ENCODE data around the gene KRT73. TPM values are rescaled to one million over a fixed set of nuclear protein-coding genes. Genes with fewer than 3 reads are reported as not detected.

Gene KRT73
- total and polyA plus RNA-seq, 2 donors (not counting 3 experiments of a cell fraction or from before 2014, with no cell fraction given), result not detected

DNA sequence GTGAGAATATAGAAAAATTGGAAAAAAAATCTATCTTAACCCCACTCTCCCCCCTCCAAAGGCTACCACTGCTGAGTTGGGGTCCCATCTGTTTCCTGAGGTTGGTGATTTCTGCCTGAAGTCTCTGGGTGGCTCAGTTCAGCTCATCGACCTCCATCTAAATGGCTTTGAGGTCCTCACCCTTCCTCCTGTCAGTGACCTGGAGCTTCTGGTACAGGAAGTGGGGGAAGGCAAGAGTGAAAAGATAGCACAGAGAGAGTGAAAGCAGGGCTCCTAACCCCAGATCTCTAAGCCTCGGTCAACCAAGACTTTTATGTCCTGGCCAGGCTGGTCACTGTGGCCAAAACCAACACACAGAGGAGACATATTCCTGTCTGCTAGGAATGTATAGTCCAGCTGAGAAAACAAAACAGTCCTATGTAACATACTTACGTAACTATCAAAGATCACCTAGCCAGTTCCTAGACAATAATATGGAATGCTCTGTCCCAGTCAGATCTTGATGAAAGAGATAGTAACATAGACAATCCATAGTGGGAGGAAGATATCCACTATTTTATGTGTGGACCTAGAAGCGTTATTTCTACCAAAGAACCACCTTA is 12.3 kb upstream of the KRT73 start:
- Histone ChIP-seq H3K9me3 (replicated peaks; ENCODE audit: control insufficient read depth, insufficient read depth, low read length) (no peaks in the 10 kb centered on the region), H3K9me1 (replicated peaks; ENCODE audit: control insufficient read depth, extremely low read depth, insufficient read depth, low read length) (no peaks in the 10 kb centered on the region), H3K4me3 (replicated peaks in 1 of 3; ENCODE audit: insufficient read depth in 1 of 3, low read depth in 1 of 3, low read length in 3 of 3) (no peak overlapping the region), H3K4me1 (ENCODE audit: control insufficient read depth, extremely low read depth, insufficient read depth, low read length) (no peaks in the 10 kb centered on the region), H3K27me3 (ENCODE audit: control insufficient read depth in 2 of 2, insufficient read depth in 2 of 2, low read length in 2 of 2) (peaks cover 7 to 9% of the 10 kb centered on the region in 2 experiments), H3K27ac (ENCODE audit: insufficient read depth, low read depth, low read length) (no peak overlapping the region), H2AFZ (ENCODE audit: low read depth, low read length) (no peak overlapping the region), H3K4me2 (ENCODE audit: insufficient read depth, low read length) (no peak overlapping the region), H3K9ac (replicated peaks; ENCODE audit: extremely low read depth, insufficient read depth, low read length) (no peak overlapping the region), H3K79me2 (ENCODE audit: control insufficient read depth, insufficient read depth, low read length) (no peaks in the 10 kb centered on the region), H4K20me1 (replicated peaks; ENCODE audit: control insufficient read depth, extremely low read depth, insufficient read depth, low read length) (no peaks in the 10 kb centered on the region), H3K36me3 (ENCODE audit: control insufficient read depth in 2 of 2, extremely low read depth in 1 of 2, insufficient read depth in 2 of 2, low read length in 2 of 2) (no peaks in the 10 kb centered on the region)
- DNase-seq (ENCODE audit: low read depth, low spot score) (peak; percentile 10), FAIRE-seq (no peak)
- ChIA-PET CTCF (no interaction called here), POLR2A (no interaction called here)
- BruUV-seq (replicated peaks), result no TSS peak
- intact Hi-C loops (cut with micrococcal nuclease), result no loop called here
- dilution Hi-C loops (cut with MboI; ENCODE audit: extremely low pct_ligation_motif_present, low sequenced_read_pairs), result no loop called here
- TF ChIP-seq POLR2AphosphoS5 (IDR thresholded peaks at IDR 0.05; ENCODE audit: insufficient read depth, low read depth, low read length) (no peak), GATA2 (IDR thresholded peaks at IDR 0.05; ENCODE audit: insufficient read depth, insufficient read length, low read depth, low read length) (no peak), JUN (IDR thresholded peaks at IDR 0.05; ENCODE audit: borderline replicate concordance, insufficient read depth, insufficient read length, low read depth) (no peak), FOS (IDR thresholded peaks at IDR 0.05; ENCODE audit: borderline replicate concordance, insufficient read depth, low read length) (no peak), MYC (IDR thresholded peaks at IDR 0.05; ENCODE audit: low read depth, low read length) (no peak), POLR2A (IDR thresholded peaks at IDR 0.05; ENCODE audit: low read depth, low read length) (no peak), EZH2 (IDR thresholded peaks at IDR 0.05; ENCODE audit: borderline replicate concordance, low read depth, low read length, severe bottlenecking) (no peak)
- TF ChIP-seq, protein P1, sequence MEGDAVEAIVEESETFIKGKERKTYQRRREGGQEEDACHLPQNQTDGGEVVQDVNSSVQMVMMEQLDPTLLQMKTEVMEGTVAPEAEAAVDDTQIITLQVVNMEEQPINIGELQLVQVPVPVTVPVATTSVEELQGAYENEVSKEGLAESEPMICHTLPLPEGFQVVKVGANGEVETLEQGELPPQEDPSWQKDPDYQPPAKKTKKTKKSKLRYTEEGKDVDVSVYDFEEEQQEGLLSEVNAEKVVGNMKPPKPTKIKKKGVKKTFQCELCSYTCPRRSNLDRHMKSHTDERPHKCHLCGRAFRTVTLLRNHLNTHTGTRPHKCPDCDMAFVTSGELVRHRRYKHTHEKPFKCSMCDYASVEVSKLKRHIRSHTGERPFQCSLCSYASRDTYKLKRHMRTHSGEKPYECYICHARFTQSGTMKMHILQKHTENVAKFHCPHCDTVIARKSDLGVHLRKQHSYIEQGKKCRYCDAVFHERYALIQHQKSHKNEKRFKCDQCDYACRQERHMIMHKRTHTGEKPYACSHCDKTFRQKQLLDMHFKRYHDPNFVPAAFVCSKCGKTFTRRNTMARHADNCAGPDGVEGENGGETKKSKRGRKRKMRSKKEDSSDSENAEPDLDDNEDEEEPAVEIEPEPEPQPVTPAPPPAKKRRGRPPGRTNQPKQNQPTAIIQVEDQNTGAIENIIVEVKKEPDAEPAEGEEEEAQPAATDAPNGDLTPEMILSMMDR (IDR thresholded peaks at IDR 0.05; ENCODE audit: extremely low read depth in 1 of 2, insufficient read depth in 1 of 2, low read depth in 1 of 2, low read length in 2 of 2), result no peak
- TF ChIP-seq, protein P2, sequence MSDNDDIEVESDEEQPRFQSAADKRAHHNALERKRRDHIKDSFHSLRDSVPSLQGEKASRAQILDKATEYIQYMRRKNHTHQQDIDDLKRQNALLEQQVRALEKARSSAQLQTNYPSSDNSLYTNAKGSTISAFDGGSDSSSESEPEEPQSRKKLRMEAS (IDR thresholded peaks at IDR 0.05; ENCODE audit: insufficient read depth, insufficient read length), result no peak
